ENCODE measurements around the gene TAAR9. TPM values are rescaled to one million over a fixed set of nuclear protein-coding genes. Genes with fewer than 3 reads are reported as not detected.

TAAR9 gene
- total and polyA plus RNA-seq, 9 donors, result not detected

GRCh38 chr6:132570221-132570777 lies 32.2 kb downstream of the TAAR9 start, which contains the start of gene TAAR6:
TAAR6 (plus strand) TSS chr6:132570322; CDS start chr6:132570322, 0 bp downstream.
- H3K36me3 ChIP-seq (ENCODE audit: control insufficient read depth, insufficient read depth, low read length), result no peaks in the 10 kb centered on the region
- WGBS (ENCODE audit: insufficient coverage), result 80% methylated on average over 6 of the region's 15 CpGs

GRCh38 chr6:132571774-132572173 lies 33.7 kb downstream of the TAAR9 start:
- Histone ChIP-seq H3K4me1 (ENCODE audit: control insufficient read depth, insufficient read depth, low read length) (no peaks in the 10 kb centered on the region), H3K4me3 (ENCODE audit: low read length) (no peak overlapping the region), H3K27me3 (ENCODE audit: control insufficient read depth, insufficient read depth, low read length) (peaks cover 3% of the 10 kb centered on the region), H3K9me3 (replicated peaks; ENCODE audit: control insufficient read depth, low read depth, low read length) (no peaks in the 10 kb centered on the region), H3K36me3 (ENCODE audit: control insufficient read depth, insufficient read depth, low read length) (no peaks in the 10 kb centered on the region), H3K27ac (ENCODE audit: low read length) (no peak overlapping the region)
- peak; percentile 16 for DNase-seq

More at GRCh38 chr6:132570221-132570777, 32.2 kb downstream of the TAAR9 start, which contains the start of gene TAAR6:
- no peaks in the 10 kb centered on the region for H3K9me3 ChIP-seq (replicated peaks; ENCODE audit: control insufficient read depth, low read depth, low read length)
- no peak for DNase-seq
- H3K4me3 ChIP-seq (ENCODE audit: low read length), result no peak within 1 kb of the TSS
- no peak within 1 kb of the TSS for H3K27ac ChIP-seq (ENCODE audit: low read length)
- H3K27me3 ChIP-seq (ENCODE audit: control insufficient read depth, insufficient read depth, low read length), result peaks cover 3% of the 10 kb centered on the region
- H3K4me1 ChIP-seq (ENCODE audit: control insufficient read depth, insufficient read depth, low read length), result no peaks in the 10 kb centered on the region

GRCh38 chr6:132584698-132585097 lies 46.6 kb downstream of the TAAR9 start:
- H3K27ac ChIP-seq (ENCODE audit: low read length), result no peak overlapping the region
- no CpG with 5 or more reads among the region's 1 CpG for WGBS (ENCODE audit: insufficient coverage)
- no peaks in the 10 kb centered on the region for H3K27me3 ChIP-seq (ENCODE audit: control insufficient read depth, insufficient read depth, low read length)
- no peak for DNase-seq
- H3K4me3 ChIP-seq (ENCODE audit: low read length), result no peak overlapping the region
- no peaks in the 10 kb centered on the region for H3K36me3 ChIP-seq (ENCODE audit: control insufficient read depth, insufficient read depth, low read length)
- H3K9me3 ChIP-seq (replicated peaks; ENCODE audit: control insufficient read depth, low read depth, low read length), result peaks cover 2% of the 10 kb centered on the region
- H3K4me1 ChIP-seq (ENCODE audit: control insufficient read depth, insufficient read depth, low read length), result no peaks in the 10 kb centered on the region

- no peak for DNase-seq
- H3K27ac ChIP-seq (ENCODE audit: low read length), result no peak overlapping the region
- H3K36me3 ChIP-seq (ENCODE audit: control insufficient read depth, insufficient read depth, low read length), result no peaks in the 10 kb centered on the region
- WGBS (ENCODE audit: insufficient coverage), result 40% methylated on average over 1 of the region's 2 CpGs
- H3K27me3 ChIP-seq (ENCODE audit: control insufficient read depth, insufficient read depth, low read length), result no peaks in the 10 kb centered on the region
- H3K9me3 ChIP-seq (replicated peaks; ENCODE audit: control insufficient read depth, low read depth, low read length), result no peaks in the 10 kb centered on the region
- no peak overlapping the region for H3K4me3 ChIP-seq (ENCODE audit: low read length)
- H3K4me1 ChIP-seq (ENCODE audit: control insufficient read depth, insufficient read depth, low read length), result no peaks in the 10 kb centered on the region
Measured at GRCh38 chr6:132587424-132587823, 49.3 kb downstream of the TAAR9 start.

Other genes with a start within 250 kb of the TAAR9 start
- 3.1 TPM for gene MOXD1, start 136.8 kb upstream of the TAAR9 start, total RNA-seq
- gene MOXD1, start 136.8 kb upstream of the TAAR9 start, polyA plus RNA-seq (ENCODE audit: insufficient read depth in 1 of 8, insufficient read length in 8 of 8, low replicate concordance in 1 of 8), result 10 to 100 TPM in 2 of 8 donors, 1 to 10 TPM in 6; 3.6 to 22.0 (median 6.8) TPM
- gene STX7, start 25.2 kb upstream of the TAAR9 start, total RNA-seq, result 32.1 TPM
- 10 to 100 TPM; 28.6 to 40.1 (median 31.6) TPM for gene STX7, start 25.2 kb upstream of the TAAR9 start, polyA plus RNA-seq (ENCODE audit: insufficient read depth in 1 of 8, insufficient read length in 8 of 8, low replicate concordance in 1 of 8)
- not detected for gene TAAR8, start 14.4 kb downstream of the TAAR9 start, total RNA-seq
- not detected for gene TAAR8, start 14.4 kb downstream of the TAAR9 start, polyA plus RNA-seq (ENCODE audit: insufficient read depth in 1 of 8, insufficient read length in 8 of 8, low replicate concordance in 1 of 8)
- gene TAAR6, start 32.0 kb downstream of the TAAR9 start, total RNA-seq, result not detected
- not detected for gene TAAR6, start 32.0 kb downstream of the TAAR9 start, polyA plus RNA-seq (ENCODE audit: insufficient read depth in 1 of 8, insufficient read length in 8 of 8, low replicate concordance in 1 of 8)
- gene TAAR5, start 51.5 kb downstream of the TAAR9 start, total RNA-seq, result not detected
- not detected for gene TAAR5, start 51.5 kb downstream of the TAAR9 start, polyA plus RNA-seq (ENCODE audit: insufficient read depth in 1 of 8, insufficient read length in 8 of 8, low replicate concordance in 1 of 8)
- not detected for gene TAAR2, start 86.0 kb downstream of the TAAR9 start, total RNA-seq
- not detected for gene TAAR2, start 86.0 kb downstream of the TAAR9 start, polyA plus RNA-seq (ENCODE audit: insufficient read depth in 1 of 8, insufficient read length in 8 of 8, low replicate concordance in 1 of 8)
- not detected for gene TAAR1, start 120.9 kb downstream of the TAAR9 start, total RNA-seq
- gene TAAR1, start 120.9 kb downstream of the TAAR9 start, polyA plus RNA-seq (ENCODE audit: insufficient read depth in 1 of 8, insufficient read length in 8 of 8, low replicate concordance in 1 of 8), result not detected
- 0.13 TPM for gene VNN1, start 175.8 kb downstream of the TAAR9 start, total RNA-seq
- under 1 TPM; 0.08 to 0.64 (median 0.26) TPM for gene VNN1, start 175.8 kb downstream of the TAAR9 start, polyA plus RNA-seq (ENCODE audit: insufficient read depth in 1 of 8, insufficient read length in 8 of 8, low replicate concordance in 1 of 8)
- 0.44 TPM for gene VNN2, start 219.6 kb downstream of the TAAR9 start, total RNA-seq
- gene VNN2, start 219.6 kb downstream of the TAAR9 start, polyA plus RNA-seq (ENCODE audit: insufficient read depth in 1 of 8, insufficient read length in 8 of 8, low replicate concordance in 1 of 8), result 1 to 10 TPM in 3 of 8 donors, under 1 TPM in 5; 0.25 to 1.2 (median 0.67) TPM

Data from muscle of leg (tissue), 11 donors.